Kidney tubule cell (primary cell): Measurements from ENCODE around the gene RDH16.
A peak's percentile ranks its signal among the peaks of the same experiment; 100 is the strongest.
"Not testable (repeated sequence)": the region's sequence is repeated elsewhere in the genome, so short reads cannot be mapped to it uniquely, and the experiment has no call there.

Source experiments
- DNase-seq: peaks from one replicate; pipeline ENCODE4 v3.0.0-alpha.2; 2018; ENCODE audit warnings: low spot score

Gene RDH16

GRCh38 chr12:56954057-56954957 lies 3.1 kb downstream of the RDH16 start:
- no peak for DNase-seq

GRCh38 chr12:56953314-56953713 lies 4.1 kb downstream of the RDH16 start:
- DNase-seq, result no peak

- no peak for DNase-seq
Observed at GRCh38 chr12:56951582-56952339, 5.6 kb downstream of the RDH16 start.

GRCh38 chr12:56948881-56949280 lies 8.5 kb downstream of the RDH16 start:
- no peak for DNase-seq

- no peak for DNase-seq
Observed at GRCh38 chr12:56948457-56948777, 9.0 kb downstream of the RDH16 start.

- DNase-seq, result no peak
Observed at GRCh38 chr12:56947633-56948456, 9.6 kb downstream of the RDH16 start.

- DNase-seq, result no peak
Observed at GRCh38 chr12:56943878-56944277, 13.5 kb downstream of the RDH16 start.

- DNase-seq, result not testable (repeated sequence)
Observed at GRCh38 chr12:56943374-56943773, 14.0 kb downstream of the RDH16 start.

GRCh38 chr12:56941299-56942017 lies 15.9 kb downstream of the RDH16 start:
- peak; percentile 77 for DNase-seq

GRCh38 chr12:56940942-56941298 lies 16.5 kb downstream of the RDH16 start:
- not testable (repeated sequence) for DNase-seq

- no peak for DNase-seq
Observed at GRCh38 chr12:56935752-56936151, 21.7 kb downstream of the RDH16 start.

GRCh38 chr12:56935157-56935556 lies 22.3 kb downstream of the RDH16 start:
- peak; percentile 20 for DNase-seq

GRCh38 chr12:56933826-56934625 lies 23.4 kb downstream of the RDH16 start, which contains the start of gene SDR9C7:
Gene SDR9C7, minus strand, starts transcription at chr12:56934408. Its CDS starts 147 bp downstream, at chr12:56934261.
- DNase-seq, result no peak

GRCh38 chr12:56932867-56933266 lies 24.5 kb downstream of the RDH16 start:
- DNase-seq, result no peak

- no peak for DNase-seq
Observed at GRCh38 chr12:56932146-56932545, 25.3 kb downstream of the RDH16 start.

GRCh38 chr12:56931474-56931978 lies 25.9 kb downstream of the RDH16 start:
- DNase-seq, result peak; percentile 44

- DNase-seq, result no peak
Observed at GRCh38 chr12:56930241-56930640, 27.2 kb downstream of the RDH16 start.

GRCh38 chr12:56929780-56930179 lies 27.6 kb downstream of the RDH16 start:
- DNase-seq, result no peak

GRCh38 chr12:56928262-56928661 lies 29.1 kb downstream of the RDH16 start:
- DNase-seq, result no peak

- no peak for DNase-seq
Observed at GRCh38 chr12:56927281-56927680, 30.1 kb downstream of the RDH16 start.

- no peak for DNase-seq
Observed at GRCh38 chr12:56922031-56922430, 35.4 kb downstream of the RDH16 start.
